Measurements from ENCODE around the gene FIP1L1. TPM values are rescaled to one million over a fixed set of nuclear protein-coding genes. Genes with fewer than 3 reads are reported as not detected.

The FIP1L1 gene
- total and polyA plus RNA-seq, 4 donors: 33.2 to 49.8 (median 41.2) TPM

DNA sequence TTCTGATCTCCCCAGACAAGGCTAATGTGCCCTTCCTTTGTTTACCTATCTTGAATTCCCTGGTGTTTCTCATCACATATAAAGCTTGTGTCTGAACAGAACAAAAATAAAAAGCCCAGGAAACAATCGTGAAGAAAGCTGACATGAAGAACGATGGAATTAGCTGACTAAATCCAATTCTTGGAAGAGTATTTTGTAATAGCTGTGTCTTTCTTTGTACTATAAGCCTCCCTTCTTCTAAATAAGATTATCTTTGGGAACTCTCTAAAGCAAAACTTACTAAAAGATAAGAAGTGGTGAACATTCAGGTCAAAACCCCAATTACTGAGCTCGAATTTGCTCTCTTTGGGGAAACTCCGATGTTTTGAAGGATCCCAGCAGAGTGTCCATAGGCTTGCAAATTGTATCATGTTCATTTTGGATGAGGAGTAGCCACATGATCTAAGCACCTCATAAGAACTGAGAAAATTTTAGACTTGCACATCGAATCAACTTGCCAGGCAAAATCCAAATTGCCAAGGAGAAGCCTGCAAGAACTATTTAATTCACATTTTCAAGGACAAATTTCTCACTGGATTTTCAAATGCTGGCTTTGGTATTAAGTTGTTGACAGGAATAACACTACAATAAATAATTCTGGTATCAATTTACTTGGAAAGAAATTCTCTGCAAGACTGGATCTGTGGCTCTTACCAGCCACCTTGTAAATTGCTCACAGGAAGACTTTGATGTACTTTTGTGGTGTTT is 107.6 kb downstream of the FIP1L1 start:
- Histone ChIP-seq H3K4me1 (ENCODE audit: control insufficient read depth in 1 of 2, insufficient read depth in 2 of 2, low read length in 2 of 2) (no peaks in the 10 kb centered on the region), H3K27me3 (ENCODE audit: control insufficient read depth in 1 of 2, insufficient read depth in 2 of 2, low read length in 1 of 2) (no peaks in the 10 kb centered on the region), H3K4me3 (ENCODE audit: low read length in 2 of 2) (no peak overlapping the region), H3K36me3 (ENCODE audit: control insufficient read depth in 1 of 2, insufficient read depth in 2 of 2, low read length in 1 of 2) (peaks cover 0 to 5% of the 10 kb centered on the region in 2 donors), H3K9me3 (ENCODE audit: control insufficient read depth, low read length) (no peaks in the 10 kb centered on the region), H3K27ac (ENCODE audit: low read depth in 1 of 2, low read length in 2 of 2) (no peak overlapping the region)
- peak; percentile 45 for ATAC-seq (ENCODE audit: low FRiP score)
- 43 to 53% methylated on average over 5 of the region's 5 CpGs for WGBS, 2 donors
- intact Hi-C loops (cut with DNase I): loop anchor here in 1 of 2 donors (10.0 kb wide), 1 partner anchor 740 kb away; the partner anchor contains the start of gene PDGFRA
- DNase-seq: no peak

DNA sequence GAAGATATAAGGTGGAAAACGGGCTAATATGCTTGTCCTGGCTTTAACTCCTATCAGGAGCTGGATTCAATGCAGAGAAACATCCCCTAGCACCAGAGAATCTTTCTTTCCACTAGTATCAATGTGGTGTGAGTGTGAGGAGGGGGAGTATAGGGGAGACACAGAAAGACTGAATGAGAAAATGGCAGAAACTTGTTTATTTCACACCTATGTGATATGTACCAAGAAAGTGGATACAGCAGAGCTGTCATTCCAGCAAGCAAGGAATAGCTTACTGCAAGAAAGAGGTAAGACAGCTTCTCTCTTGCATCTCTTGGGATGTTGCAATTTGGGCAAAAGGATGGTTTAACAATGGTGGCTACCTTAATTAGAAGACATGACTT is 108.2 kb downstream of the FIP1L1 start:
- Histone ChIP-seq H3K36me3 (ENCODE audit: control insufficient read depth in 1 of 2, insufficient read depth in 2 of 2, low read length in 1 of 2) (peaks cover 0 to 5% of the 10 kb centered on the region in 2 donors), H3K27ac (ENCODE audit: low read depth in 1 of 2, low read length in 2 of 2) (no peak overlapping the region), H3K27me3 (ENCODE audit: control insufficient read depth in 1 of 2, insufficient read depth in 2 of 2, low read length in 1 of 2) (no peaks in the 10 kb centered on the region), H3K4me1 (ENCODE audit: control insufficient read depth in 1 of 2, insufficient read depth in 2 of 2, low read length in 2 of 2) (peaks cover 0 to 2% of the 10 kb centered on the region in 2 donors), H3K9me3 (ENCODE audit: control insufficient read depth, low read length) (no peaks in the 10 kb centered on the region), H3K4me3 (ENCODE audit: low read length in 2 of 2) (no peak overlapping the region)
- ATAC-seq (ENCODE audit: low FRiP score) (no peak), DNase-seq (no peak)
- intact Hi-C loops (cut with DNase I): loop anchor here in 1 of 2 donors (10.0 kb wide), 1 partner anchor 739 kb away; the partner anchor contains the start of gene PDGFRA
- WGBS, 2 donors: 26 to 53% methylated on average over 1 of the region's 1 CpG

DNA sequence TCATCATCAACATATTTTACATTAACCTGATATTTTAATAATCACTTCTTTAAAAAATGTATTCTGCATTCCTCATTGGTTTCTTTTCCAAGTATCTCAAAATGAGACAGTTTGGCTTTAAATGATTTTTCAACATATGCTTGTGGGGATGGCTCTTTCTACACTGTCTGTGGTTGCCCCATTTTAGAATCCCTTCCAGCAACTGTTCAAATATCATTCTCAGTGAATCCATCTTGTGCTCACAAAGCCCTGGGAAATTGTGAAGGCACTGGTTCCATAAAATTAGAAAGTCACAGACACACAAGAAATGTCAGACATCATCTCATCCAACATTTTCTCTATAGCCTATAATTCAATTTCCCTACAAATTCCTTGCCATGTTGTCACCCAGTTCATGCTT is 110.3 kb downstream of the FIP1L1 start:
- no peaks in the 10 kb centered on the region for H3K9me3 ChIP-seq (ENCODE audit: control insufficient read depth, low read length)
- H3K27ac ChIP-seq (ENCODE audit: low read depth in 1 of 2, low read length in 2 of 2): no peak overlapping the region
- intact Hi-C loops (cut with DNase I): loop anchor here in 1 of 2 donors (10.0 kb wide), 1 partner anchor 737 kb away; the partner anchor contains the start of gene PDGFRA
- ATAC-seq (ENCODE audit: low FRiP score): no peak
- DNase-seq: no peak
- H3K36me3 ChIP-seq (ENCODE audit: control insufficient read depth in 1 of 2, insufficient read depth in 2 of 2, low read length in 1 of 2): no peaks in the 10 kb centered on the region
- H3K4me1 ChIP-seq (ENCODE audit: control insufficient read depth in 1 of 2, insufficient read depth in 2 of 2, low read length in 2 of 2): peaks cover 0 to 3% of the 10 kb centered on the region in 2 donors
- H3K4me3 ChIP-seq (ENCODE audit: low read length in 2 of 2): no peak overlapping the region
- no peaks in the 10 kb centered on the region for H3K27me3 ChIP-seq (ENCODE audit: control insufficient read depth in 1 of 2, insufficient read depth in 2 of 2, low read length in 1 of 2)

DNA sequence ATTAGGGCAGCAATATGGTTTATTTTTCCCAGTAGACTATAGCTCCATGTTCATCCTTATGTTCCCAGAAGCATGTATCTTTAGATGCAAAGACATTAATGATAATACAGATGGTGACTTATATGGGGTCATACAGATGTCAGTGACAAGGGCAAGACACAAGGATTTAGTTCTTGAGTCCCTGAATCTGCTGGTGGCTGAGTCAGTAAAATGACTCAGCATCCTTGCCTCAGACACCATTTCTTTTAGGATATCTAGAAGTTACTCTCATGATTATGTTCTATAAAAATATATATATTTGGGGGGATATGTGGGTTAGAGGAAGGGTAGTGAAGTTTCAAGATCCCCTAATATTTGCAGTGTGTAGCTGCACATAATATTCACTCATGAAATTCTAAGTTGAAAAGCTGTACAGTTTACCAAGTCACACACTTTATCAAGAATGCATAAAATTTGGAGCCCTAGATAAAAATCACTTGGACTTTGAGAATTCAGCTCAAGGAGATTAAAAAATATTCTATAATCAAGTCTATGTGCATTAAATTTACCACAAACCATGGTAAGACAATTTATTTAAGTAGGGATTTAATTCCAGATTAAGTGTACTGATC is 111.9 kb downstream of the FIP1L1 start:
- no peaks in the 10 kb centered on the region for H3K9me3 ChIP-seq (ENCODE audit: control insufficient read depth, low read length)
- no peaks in the 10 kb centered on the region for H3K36me3 ChIP-seq (ENCODE audit: control insufficient read depth in 1 of 2, insufficient read depth in 2 of 2, low read length in 1 of 2)
- H3K27me3 ChIP-seq (ENCODE audit: control insufficient read depth in 1 of 2, insufficient read depth in 2 of 2, low read length in 1 of 2): no peaks in the 10 kb centered on the region
- intact Hi-C loops (cut with DNase I): loop anchor here in 1 of 2 donors (10.0 kb wide), 1 partner anchor 735 kb away; the partner anchor contains the start of gene PDGFRA
- DNase-seq: no peak
- no peak for ATAC-seq (ENCODE audit: low FRiP score)
- peaks cover 0 to 3% of the 10 kb centered on the region in 2 donors for H3K4me1 ChIP-seq (ENCODE audit: control insufficient read depth in 1 of 2, insufficient read depth in 2 of 2, low read length in 2 of 2)
- H3K27ac ChIP-seq (ENCODE audit: low read depth in 1 of 2, low read length in 2 of 2): no peak overlapping the region
- H3K4me3 ChIP-seq (ENCODE audit: low read length in 2 of 2): no peak overlapping the region

DNA sequence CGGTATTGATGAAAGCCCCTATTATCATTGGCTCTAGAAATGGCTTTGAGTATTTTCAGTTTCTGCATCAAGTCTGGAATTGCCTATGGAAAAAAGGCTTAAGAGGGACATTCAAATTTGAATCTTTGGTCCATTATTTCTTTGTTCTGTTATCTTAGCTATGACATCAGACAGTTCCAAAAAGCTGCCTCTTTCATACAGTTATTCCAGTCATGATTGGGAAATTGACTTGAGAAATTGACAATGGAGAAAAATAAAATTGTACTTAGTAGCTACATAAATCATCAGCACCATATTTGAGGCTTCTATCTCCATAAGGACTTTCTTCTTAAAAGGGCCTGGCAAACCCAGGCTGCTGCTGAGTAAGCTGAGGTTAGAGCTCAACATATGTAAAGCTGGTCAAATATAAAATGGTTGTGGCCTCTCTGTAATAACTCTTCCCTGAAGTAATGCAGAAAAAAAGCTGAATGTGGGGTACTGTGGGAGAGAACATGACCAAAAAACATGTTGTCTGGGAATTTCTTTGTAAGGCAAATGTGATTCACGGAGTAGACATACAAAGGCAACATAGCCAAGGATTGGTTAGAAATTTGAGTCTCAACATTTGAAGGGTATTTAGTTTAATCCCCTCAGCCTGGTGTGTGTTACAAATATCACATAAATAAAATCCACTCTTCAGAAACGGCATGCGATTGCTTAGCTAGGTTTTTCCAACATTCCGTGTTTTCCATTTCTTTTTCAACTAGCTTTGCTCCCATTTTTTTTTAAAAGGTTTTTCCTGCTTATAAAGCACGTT is 112.9 kb downstream of the FIP1L1 start:
- Histone ChIP-seq H3K27ac (ENCODE audit: low read depth in 1 of 2, low read length in 2 of 2) (no peak overlapping the region), H3K4me1 (ENCODE audit: control insufficient read depth in 1 of 2, insufficient read depth in 2 of 2, low read length in 2 of 2) (peaks cover 0 to 3% of the 10 kb centered on the region in 2 donors), H3K9me3 (ENCODE audit: control insufficient read depth, low read length) (no peaks in the 10 kb centered on the region), H3K36me3 (ENCODE audit: control insufficient read depth in 1 of 2, insufficient read depth in 2 of 2, low read length in 1 of 2) (no peaks in the 10 kb centered on the region), H3K27me3 (ENCODE audit: control insufficient read depth in 1 of 2, insufficient read depth in 2 of 2, low read length in 1 of 2) (no peaks in the 10 kb centered on the region), H3K4me3 (ENCODE audit: low read length in 2 of 2) (no peak overlapping the region)
- no peak for ATAC-seq (ENCODE audit: low FRiP score)
- WGBS, 2 donors: 70 to 73% methylated on average over 6 of the region's 6 CpGs
- intact Hi-C loops (cut with DNase I): loop anchor here in 1 of 2 donors (5.0 kb wide), 1 partner anchor 62 kb away; no protein-coding TSS in a partner anchor
- no peak for DNase-seq

DNA sequence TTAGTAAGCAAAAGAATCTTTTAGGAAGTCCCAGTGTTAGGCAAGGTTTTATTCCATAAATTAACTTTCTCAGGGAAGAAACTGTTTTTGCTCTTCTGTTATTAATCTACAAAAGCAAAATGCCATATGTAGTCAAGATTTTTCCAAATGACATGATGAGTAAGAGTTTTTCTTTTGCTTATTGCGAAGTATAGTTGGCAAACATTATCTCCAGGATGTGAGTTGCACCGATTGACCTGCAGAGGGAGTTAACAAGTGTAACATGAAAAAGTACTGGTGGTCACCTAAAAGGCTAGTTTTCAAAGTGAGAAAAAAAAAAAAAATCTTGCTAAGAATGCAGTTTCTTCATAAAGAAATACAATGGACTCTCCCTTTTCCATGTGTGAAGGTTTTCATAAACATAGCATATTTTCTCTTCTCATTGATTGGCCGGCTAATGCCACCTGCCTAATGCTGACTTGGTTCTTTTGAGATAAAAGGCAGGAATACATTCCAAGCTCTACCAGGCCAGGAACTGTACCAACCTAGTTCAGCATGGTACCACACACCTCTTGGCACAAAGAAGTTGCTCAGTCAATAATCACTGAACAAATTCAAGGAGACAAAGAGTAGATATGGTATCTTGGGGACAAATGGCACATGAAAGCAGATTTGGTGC is 113.7 kb downstream of the FIP1L1 start:
- ATAC-seq (ENCODE audit: low FRiP score) (peak; percentile 77), DNase-seq (no peak)
- no peaks in the 10 kb centered on the region for H3K9me3 ChIP-seq (ENCODE audit: control insufficient read depth, low read length)
- H3K27ac ChIP-seq (ENCODE audit: low read depth in 1 of 2, low read length in 2 of 2): no peak overlapping the region
- H3K4me1 ChIP-seq (ENCODE audit: control insufficient read depth in 1 of 2, insufficient read depth in 2 of 2, low read length in 2 of 2): peaks cover 0 to 3% of the 10 kb centered on the region in 2 donors
- no peaks in the 10 kb centered on the region for H3K36me3 ChIP-seq (ENCODE audit: control insufficient read depth in 1 of 2, insufficient read depth in 2 of 2, low read length in 1 of 2)
- H3K4me3 ChIP-seq (ENCODE audit: low read length in 2 of 2): no peak overlapping the region
- intact Hi-C loops (cut with DNase I): loop anchor here in 1 of 2 donors (5.0 kb wide), 1 partner anchor 61 kb away; no protein-coding TSS in a partner anchor
- no peaks in the 10 kb centered on the region for H3K27me3 ChIP-seq (ENCODE audit: control insufficient read depth in 1 of 2, insufficient read depth in 2 of 2, low read length in 1 of 2)
- 26 to 29% methylated on average over 3 of the region's 3 CpGs for WGBS, 2 donors

DNA sequence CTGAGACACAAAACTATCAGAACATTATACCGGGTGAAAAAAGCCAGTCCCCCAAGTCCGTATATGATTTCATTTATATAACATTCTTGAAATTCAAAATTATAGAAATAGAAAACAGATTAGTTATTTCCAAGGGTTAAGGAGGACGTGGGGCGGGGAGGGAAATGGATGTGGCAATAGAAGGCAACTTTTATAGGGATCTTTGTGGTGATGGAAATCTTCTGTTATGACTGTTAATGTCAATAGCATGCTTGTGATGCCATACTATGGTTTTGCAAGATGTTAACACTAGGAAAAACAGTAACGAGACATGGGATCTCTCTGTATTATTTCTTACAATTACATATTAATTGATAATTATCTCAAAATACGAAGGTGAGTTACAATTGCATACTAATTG is 117.4 kb downstream of the FIP1L1 start:
- Histone ChIP-seq H3K36me3 (ENCODE audit: control insufficient read depth in 1 of 2, insufficient read depth in 2 of 2, low read length in 1 of 2) (no peaks in the 10 kb centered on the region), H3K9me3 (ENCODE audit: control insufficient read depth, low read length) (no peaks in the 10 kb centered on the region), H3K4me3 (ENCODE audit: low read length in 2 of 2) (no peak overlapping the region), H3K4me1 (ENCODE audit: control insufficient read depth in 1 of 2, insufficient read depth in 2 of 2, low read length in 2 of 2) (peaks cover 2 to 3% of the 10 kb centered on the region in 2 donors), H3K27ac (ENCODE audit: low read depth in 1 of 2, low read length in 2 of 2) (no peak overlapping the region), H3K27me3 (ENCODE audit: control insufficient read depth in 1 of 2, insufficient read depth in 2 of 2, low read length in 1 of 2) (no peaks in the 10 kb centered on the region)
- intact Hi-C loops (cut with DNase I): loop anchor here in 1 of 2 donors (5.0 kb wide), 1 partner anchor 57 kb away; no protein-coding TSS in a partner anchor
- 94 to 97% methylated on average over 6 of the region's 6 CpGs for WGBS, 2 donors
- no peak for ATAC-seq (ENCODE audit: low FRiP score)
- DNase-seq: no peak

Measured in aorta (tissue), 5 donors.